Ishikawa (cell line): ENCODE measurements around the gene ABCC3.

Source experiments
- EGR1 ChIP-seq: IDR thresholded peaks from 2 replicates; pipeline ENCODE4 v1.6.1; 2012
- EP300 ChIP-seq: IDR thresholded peaks from 2 replicates; pipeline ENCODE4 v1.6.1; 2012; ENCODE audit warnings: borderline replicate concordance
- FOXM1 ChIP-seq: IDR thresholded peaks from 2 replicates; pipeline ENCODE4 v1.6.1; 2012; ENCODE audit warnings: low read depth, borderline replicate concordance
- REST ChIP-seq: IDR thresholded peaks from 2 replicates; pipeline ENCODE4 v1.6.1; 2012; ENCODE audit warnings: low read depth, mild to moderate bottlenecking
- TAF1 ChIP-seq: IDR thresholded peaks from 2 replicates; pipeline ENCODE4 v1.6.1; 2012; ENCODE audit warnings: low read depth, mild to moderate bottlenecking
- ZBTB7A ChIP-seq: IDR thresholded peaks from 2 replicates; pipeline ENCODE4 v1.6.1; 2012; ENCODE audit warnings: low read depth
- TF ChIP-seq, protein P1 (sequence below): IDR thresholded peaks from 2 replicates; pipeline ENCODE4 v1.6.1; 2012

DNA sequence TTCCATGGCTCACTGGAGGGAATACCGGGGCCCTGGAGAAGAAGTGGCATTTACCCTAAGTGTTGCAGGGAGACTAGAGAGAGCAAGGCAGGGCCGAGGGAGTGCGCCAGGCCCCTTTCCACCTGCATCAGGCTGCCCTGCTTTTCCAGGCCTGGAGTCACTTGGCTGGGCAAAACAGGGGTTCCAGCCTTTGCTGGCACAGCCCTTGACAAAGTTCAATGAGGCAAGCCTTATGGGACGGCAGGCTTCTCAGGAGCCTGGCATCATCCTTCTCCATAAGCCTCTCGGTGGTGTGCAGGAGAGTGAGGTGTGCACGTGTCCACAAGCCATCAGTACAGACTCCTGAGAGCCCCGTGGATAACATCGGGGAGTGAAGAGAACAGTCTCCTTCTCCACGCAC, 47.1 kb upstream of the ABCC3 start:
- TF ChIP-seq EGR1 (no peak), REST (no peak), ZBTB7A (no peak), TAF1 (no peak), EP300 (no peak), FOXM1 (no peak)
- TF ChIP-seq, protein P1, sequence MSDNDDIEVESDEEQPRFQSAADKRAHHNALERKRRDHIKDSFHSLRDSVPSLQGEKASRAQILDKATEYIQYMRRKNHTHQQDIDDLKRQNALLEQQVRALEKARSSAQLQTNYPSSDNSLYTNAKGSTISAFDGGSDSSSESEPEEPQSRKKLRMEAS = no peak
